ENCODE measurements around the gene FAM135A. TPM values are rescaled to one million over a fixed set of nuclear protein-coding genes. Genes with fewer than 3 reads are reported as not detected.

The FAM135A gene
- total RNA-seq, 1 experiment from 2014 or later: 16.0 TPM

DNA sequence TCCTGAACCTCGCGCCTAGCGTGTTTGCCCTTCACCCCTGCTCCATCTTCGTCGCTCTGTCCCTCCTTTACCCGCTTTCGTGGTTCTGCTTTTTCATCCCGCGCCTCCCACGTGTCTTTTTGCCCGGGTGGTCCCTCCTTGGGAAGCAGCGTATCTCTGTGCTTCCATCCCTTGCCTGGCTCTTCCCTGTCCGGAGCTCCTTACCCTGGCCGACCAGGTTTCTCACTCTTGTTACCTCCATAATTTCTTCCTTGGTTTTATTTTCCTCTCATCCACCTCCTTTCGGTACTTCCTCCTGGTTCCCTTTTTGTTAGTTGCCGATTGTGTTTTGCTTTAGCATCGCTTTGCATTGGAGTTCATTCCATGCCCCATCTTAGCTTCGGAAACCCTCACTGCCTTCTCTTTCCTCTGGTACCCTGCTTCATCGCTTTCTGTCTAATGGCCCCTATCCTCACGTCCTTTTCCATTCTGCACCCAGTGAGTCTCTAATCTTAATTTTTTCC, 735 bp downstream of the FAM135A start:
- intact Hi-C loops (cut with micrococcal nuclease; ENCODE audit: unreplicated experiment): loop anchor here (1.0 to 5.0 kb wide), 4 partner anchors 15 to 253 kb away; partner anchors contain the start of gene SMAP1
- peak overlapping the region; percentile 76 for H3K4me3 ChIP-seq
- H3K4me2 ChIP-seq: peak overlapping the region; percentile 80
- no peak for DNase-seq
- no peaks in the 10 kb centered on the region for H4K20me1 ChIP-seq (ENCODE audit: insufficient read depth)
- no TSS peak for BruUV-seq (replicated peaks)
- H3K79me2 ChIP-seq (ENCODE audit: low read depth): peaks cover 21% of the 10 kb centered on the region
- CTCF ChIA-PET: interaction anchor here (0.7 to 2.1 kb wide), 2 partner anchors 45 to 353 kb away, joined by 3 to 5 read pairs; no protein-coding TSS in a partner anchor
- H3K27me3 ChIP-seq (ENCODE audit: insufficient read depth, low read depth): no peaks in the 10 kb centered on the region
- H3K4me1 ChIP-seq (replicated peaks; ENCODE audit: insufficient read depth): peaks cover 31% of the 10 kb centered on the region
- no peaks in the 10 kb centered on the region for H3K9me2 ChIP-seq (ENCODE audit: insufficient read depth)
- POLR2A ChIA-PET (ENCODE audit: unreplicated experiment): interaction anchor here (1.9 kb wide), 1 partner anchor 15 kb away, joined by 33 read pairs; no protein-coding TSS in a partner anchor
- no peak overlapping the region for H3K27ac ChIP-seq
- H3K9me3 ChIP-seq (ENCODE audit: insufficient read depth, low read depth): no peaks in the 10 kb centered on the region
- peak overlapping the region; percentile 98 for H2AFZ ChIP-seq
- H3F3A ChIP-seq (ENCODE audit: insufficient read depth, low read depth): 0 out of 2 replicates have a peak, but pooled peaks cover 6% of the 10 kb centered on the region
- TF ChIP-seq CTCF (conservative IDR thresholded peaks at IDR 0.05) (no peak), EZH2 (IDR thresholded peaks at IDR 0.05; ENCODE audit: low read depth) (no peak)
- no peaks in the 10 kb centered on the region for H3K36me3 ChIP-seq (ENCODE audit: low read depth)

- Histone ChIP-seq H3K4me3 (peak overlapping the region; percentile 76), H3K9me3 (ENCODE audit: insufficient read depth, low read depth) (no peaks in the 10 kb centered on the region), H3K79me2 (ENCODE audit: low read depth) (peaks cover 21% of the 10 kb centered on the region), H2AFZ (0 out of 2 replicates have a peak overlapping the region, but pooled peaks have one; percentile 98), H3K36me3 (ENCODE audit: low read depth) (no peaks in the 10 kb centered on the region), H3K27ac (no peak overlapping the region), H3K27me3 (ENCODE audit: insufficient read depth, low read depth) (no peaks in the 10 kb centered on the region), H3F3A (ENCODE audit: insufficient read depth, low read depth) (0 out of 2 replicates have a peak, but pooled peaks cover 6% of the 10 kb centered on the region), H3K4me1 (replicated peaks; ENCODE audit: insufficient read depth) (peaks cover 31% of the 10 kb centered on the region), H4K20me1 (ENCODE audit: insufficient read depth) (no peaks in the 10 kb centered on the region), H3K9me2 (ENCODE audit: insufficient read depth) (no peaks in the 10 kb centered on the region), H3K4me2 (peak overlapping the region; percentile 80)
- POLR2A ChIA-PET (ENCODE audit: unreplicated experiment): no interaction called here
- no peak for DNase-seq
- TF ChIP-seq CTCF (conservative IDR thresholded peaks at IDR 0.05) (no peak), EZH2 (IDR thresholded peaks at IDR 0.05; ENCODE audit: low read depth) (no peak)
- intact Hi-C loops (cut with micrococcal nuclease; ENCODE audit: unreplicated experiment): loop anchor here (5.0 kb wide), 3 partner anchors 38 to 252 kb away; partner anchors contain the start of gene SMAP1
- CTCF ChIA-PET: no interaction called here
- no TSS peak for BruUV-seq (replicated peaks)
Measured at GRCh38 chr6:70414813-70415212, 1.5 kb downstream of the FAM135A start.

GRCh38 chr6:70415247-70415646, 1.9 kb downstream of the FAM135A start:
- H3K27me3 ChIP-seq (ENCODE audit: insufficient read depth, low read depth): no peaks in the 10 kb centered on the region
- H3K9me2 ChIP-seq (ENCODE audit: insufficient read depth): no peaks in the 10 kb centered on the region
- intact Hi-C loops (cut with micrococcal nuclease; ENCODE audit: unreplicated experiment): no loop called here
- TSS peak; percentile 25 for BruUV-seq (replicated peaks)
- CTCF ChIA-PET: no interaction called here
- peaks cover 31% of the 10 kb centered on the region for H3K4me1 ChIP-seq (replicated peaks; ENCODE audit: insufficient read depth)
- POLR2A ChIA-PET (ENCODE audit: unreplicated experiment): interaction anchor here (0.7 kb wide), 1 partner anchor 34 kb away, joined by 12 read pairs; no protein-coding TSS in a partner anchor
- no peak for TF ChIP-seq EZH2 (IDR thresholded peaks at IDR 0.05; ENCODE audit: low read depth)
- TF ChIP-seq CTCF (conservative IDR thresholded peaks at IDR 0.05): no peak
- no peaks in the 10 kb centered on the region for H3K36me3 ChIP-seq (ENCODE audit: low read depth)
- H3F3A ChIP-seq (ENCODE audit: insufficient read depth, low read depth): 0 out of 2 replicates have a peak, but pooled peaks cover 6% of the 10 kb centered on the region
- H2AFZ ChIP-seq: no peak overlapping the region
- DNase-seq: no peak
- H3K4me3 ChIP-seq: peak overlapping the region; percentile 14; the same call in 1 of the 2 replicates
- no peaks in the 10 kb centered on the region for H4K20me1 ChIP-seq (ENCODE audit: insufficient read depth)
- no peaks in the 10 kb centered on the region for H3K9me3 ChIP-seq (ENCODE audit: insufficient read depth, low read depth)
- H3K79me2 ChIP-seq (ENCODE audit: low read depth): peaks cover 21% of the 10 kb centered on the region
- H3K4me2 ChIP-seq: peak overlapping the region; percentile 80
- H3K27ac ChIP-seq: no peak overlapping the region

All from PC-9 (cell line).